ENCODE data around the gene PSAT1.

DNA sequence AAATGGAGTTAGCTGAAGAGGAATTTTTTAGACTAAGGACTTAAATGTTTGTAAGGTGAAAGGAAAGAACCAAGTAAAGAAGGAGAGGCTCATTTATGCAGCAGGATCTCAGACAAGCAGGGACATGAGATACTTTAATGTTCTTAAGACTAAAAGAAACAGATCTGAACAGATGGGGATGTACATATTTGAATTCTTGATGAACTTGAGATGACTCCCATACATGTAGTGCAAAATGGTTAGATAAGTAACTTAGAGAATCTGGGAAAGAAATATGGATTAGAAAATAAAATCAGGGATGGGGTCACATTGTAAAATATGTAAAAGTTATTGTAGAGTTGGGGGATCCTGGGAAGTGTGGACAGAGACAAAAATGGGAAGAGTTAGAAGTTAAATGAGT lies 27.1 kb upstream of the PSAT1 start:
- TF ChIP-seq, protein P1, sequence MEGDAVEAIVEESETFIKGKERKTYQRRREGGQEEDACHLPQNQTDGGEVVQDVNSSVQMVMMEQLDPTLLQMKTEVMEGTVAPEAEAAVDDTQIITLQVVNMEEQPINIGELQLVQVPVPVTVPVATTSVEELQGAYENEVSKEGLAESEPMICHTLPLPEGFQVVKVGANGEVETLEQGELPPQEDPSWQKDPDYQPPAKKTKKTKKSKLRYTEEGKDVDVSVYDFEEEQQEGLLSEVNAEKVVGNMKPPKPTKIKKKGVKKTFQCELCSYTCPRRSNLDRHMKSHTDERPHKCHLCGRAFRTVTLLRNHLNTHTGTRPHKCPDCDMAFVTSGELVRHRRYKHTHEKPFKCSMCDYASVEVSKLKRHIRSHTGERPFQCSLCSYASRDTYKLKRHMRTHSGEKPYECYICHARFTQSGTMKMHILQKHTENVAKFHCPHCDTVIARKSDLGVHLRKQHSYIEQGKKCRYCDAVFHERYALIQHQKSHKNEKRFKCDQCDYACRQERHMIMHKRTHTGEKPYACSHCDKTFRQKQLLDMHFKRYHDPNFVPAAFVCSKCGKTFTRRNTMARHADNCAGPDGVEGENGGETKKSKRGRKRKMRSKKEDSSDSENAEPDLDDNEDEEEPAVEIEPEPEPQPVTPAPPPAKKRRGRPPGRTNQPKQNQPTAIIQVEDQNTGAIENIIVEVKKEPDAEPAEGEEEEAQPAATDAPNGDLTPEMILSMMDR (IDR thresholded peaks at IDR 0.05; ENCODE audit: insufficient read depth, low read length, poor library complexity, severe bottlenecking) = no peak
- no peak for TF ChIP-seq EZH2phosphoT487 (conservative IDR thresholded peaks at IDR 0.05; ENCODE audit: low read length)
